ENCODE results near the gene ITPR1. TPM values are rescaled to one million over a fixed set of nuclear protein-coding genes. Genes with fewer than 3 reads are reported as not detected.

ITPR1 gene
- total RNA-seq, 2 donors from 2014 or later, result 5.9 TPM

DNA sequence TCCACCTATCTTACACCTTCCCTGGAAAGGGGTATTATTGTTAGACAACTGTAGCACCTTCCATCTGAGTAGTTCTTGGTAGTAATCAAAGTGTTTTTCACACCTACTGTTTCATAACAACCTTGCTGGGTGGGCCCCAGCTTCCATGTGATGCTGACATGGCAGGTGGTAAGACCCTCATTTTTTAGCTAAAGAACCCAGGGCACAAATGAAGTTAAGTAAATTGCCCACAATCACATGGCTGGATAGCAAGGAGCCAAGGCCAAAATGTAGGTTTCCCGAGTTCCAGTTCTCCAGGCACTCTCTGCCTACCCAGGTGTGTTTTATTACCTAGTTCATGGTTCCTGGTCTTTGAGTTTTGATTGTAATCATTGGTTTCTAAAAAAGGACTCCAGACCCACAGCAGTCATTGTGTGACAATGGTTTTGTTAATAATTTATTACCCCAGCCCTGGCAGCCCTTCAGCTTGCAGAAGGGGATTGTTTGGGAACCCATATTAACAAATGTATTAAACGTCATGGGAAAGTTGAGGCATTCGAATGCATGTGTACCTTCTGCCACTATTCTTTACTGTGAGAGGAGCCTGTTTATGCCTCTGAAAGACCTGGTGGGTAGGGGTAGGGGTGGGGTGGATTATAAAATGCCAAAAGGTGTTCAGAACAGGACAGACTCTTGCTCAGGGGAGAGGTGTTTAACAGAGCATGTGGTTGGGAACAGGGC lies 263.9 kb downstream of the ITPR1 start:
- Histone ChIP-seq H3K9ac (ENCODE audit: extremely low read depth, low read length, poor library complexity, severe bottlenecking) (no peak overlapping the region), H3K9me3 (ENCODE audit: control insufficient read depth, low read length) (peaks cover 5% of the 10 kb centered on the region), H3K27ac (ENCODE audit: low read depth, low read length) (no peak overlapping the region), H3K4me3 (ENCODE audit: low read length) (no peak overlapping the region), H3K4me1 (ENCODE audit: control insufficient read depth, insufficient read depth, low read length) (peaks cover 6% of the 10 kb centered on the region), H3K27me3 (ENCODE audit: control insufficient read depth, insufficient read depth, low read length, poor library complexity, severe bottlenecking) (peaks cover 4% of the 10 kb centered on the region), H3K36me3 (ENCODE audit: control insufficient read depth, insufficient read depth, low read length) (no peaks in the 10 kb centered on the region)
- no peaks in the 10 kb centered on the region for H3K36me3 Mint-ChIP-seq (ENCODE audit: low read depth)
- WGBS, 2 experiments (ENCODE audit: insufficient coverage in 1 of 2, insufficient read length in 1 of 2), result 85 to 100% methylated on average over 2 to 3 of the region's 3 CpGs
- TF ChIP-seq, protein P1, sequence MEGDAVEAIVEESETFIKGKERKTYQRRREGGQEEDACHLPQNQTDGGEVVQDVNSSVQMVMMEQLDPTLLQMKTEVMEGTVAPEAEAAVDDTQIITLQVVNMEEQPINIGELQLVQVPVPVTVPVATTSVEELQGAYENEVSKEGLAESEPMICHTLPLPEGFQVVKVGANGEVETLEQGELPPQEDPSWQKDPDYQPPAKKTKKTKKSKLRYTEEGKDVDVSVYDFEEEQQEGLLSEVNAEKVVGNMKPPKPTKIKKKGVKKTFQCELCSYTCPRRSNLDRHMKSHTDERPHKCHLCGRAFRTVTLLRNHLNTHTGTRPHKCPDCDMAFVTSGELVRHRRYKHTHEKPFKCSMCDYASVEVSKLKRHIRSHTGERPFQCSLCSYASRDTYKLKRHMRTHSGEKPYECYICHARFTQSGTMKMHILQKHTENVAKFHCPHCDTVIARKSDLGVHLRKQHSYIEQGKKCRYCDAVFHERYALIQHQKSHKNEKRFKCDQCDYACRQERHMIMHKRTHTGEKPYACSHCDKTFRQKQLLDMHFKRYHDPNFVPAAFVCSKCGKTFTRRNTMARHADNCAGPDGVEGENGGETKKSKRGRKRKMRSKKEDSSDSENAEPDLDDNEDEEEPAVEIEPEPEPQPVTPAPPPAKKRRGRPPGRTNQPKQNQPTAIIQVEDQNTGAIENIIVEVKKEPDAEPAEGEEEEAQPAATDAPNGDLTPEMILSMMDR (conservative IDR thresholded peaks at IDR 0.05), result no peak
- peak overlapping the region; percentile 10 for H3K27ac Mint-ChIP-seq
- no peak overlapping the region for H3K4me3 Mint-ChIP-seq
- peaks cover 19% of the 10 kb centered on the region for H3K27me3 Mint-ChIP-seq (ENCODE audit: insufficient read depth)
- no peak for DNase-seq
- H3K4me1 Mint-ChIP-seq, result peaks cover 25% of the 10 kb centered on the region
- H3K9me3 Mint-ChIP-seq, result peaks cover 2% of the 10 kb centered on the region

DNA sequence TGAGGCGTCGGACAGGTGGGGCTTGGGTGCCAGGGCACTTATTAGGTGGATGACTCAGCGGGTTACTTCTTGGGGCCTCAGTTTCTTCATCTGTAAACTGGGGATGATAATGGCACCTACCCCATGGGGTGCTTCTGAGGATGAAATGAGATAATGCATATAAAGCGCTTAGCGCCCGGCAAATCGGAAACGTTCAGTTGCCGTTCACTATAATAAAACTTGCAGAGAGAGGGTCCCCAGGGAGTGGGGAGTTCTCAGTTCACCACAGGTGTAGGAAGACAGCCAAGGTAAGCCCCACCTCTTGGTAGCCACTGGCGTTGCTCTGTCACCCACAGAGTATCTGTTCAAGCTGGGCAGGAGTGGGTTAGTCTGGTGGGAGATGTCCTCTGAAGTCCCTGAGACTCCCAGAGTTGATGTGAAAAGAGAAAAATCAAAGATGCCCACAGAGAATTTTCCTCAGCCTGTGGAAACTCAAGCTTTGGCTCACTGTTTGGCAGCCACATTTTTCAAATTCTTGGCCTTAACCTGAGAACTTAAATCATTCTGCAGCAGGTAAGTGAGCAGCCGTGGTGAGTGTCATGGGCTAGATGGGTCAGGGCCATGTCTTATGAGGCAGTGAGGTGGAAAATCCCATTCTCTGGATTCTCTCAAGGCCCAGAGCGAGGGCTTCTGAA lies 264.6 kb downstream of the ITPR1 start:
- H3K36me3 ChIP-seq (ENCODE audit: control insufficient read depth, insufficient read depth, low read length), result no peaks in the 10 kb centered on the region
- 84 to 88% methylated on average over 11 to 12 of the region's 12 CpGs for WGBS, 2 experiments (ENCODE audit: insufficient coverage in 1 of 2, insufficient read length in 1 of 2)
- Mint-ChIP-seq H3K4me1 (peaks cover 24% of the 10 kb centered on the region), H3K4me3 (no peak overlapping the region), H3K36me3 (ENCODE audit: low read depth) (no peaks in the 10 kb centered on the region), H3K27me3 (ENCODE audit: insufficient read depth) (peaks cover 18% of the 10 kb centered on the region), H3K27ac (peak overlapping the region; percentile 10), H3K9me3 (peaks cover 2% of the 10 kb centered on the region)
- H3K9ac ChIP-seq (ENCODE audit: extremely low read depth, low read length, poor library complexity, severe bottlenecking), result no peak overlapping the region
- TF ChIP-seq, protein P1 (conservative IDR thresholded peaks at IDR 0.05), result no peak
- H3K27me3 ChIP-seq (ENCODE audit: control insufficient read depth, insufficient read depth, low read length, poor library complexity, severe bottlenecking), result peaks cover 4% of the 10 kb centered on the region
- H3K27ac ChIP-seq (ENCODE audit: low read depth, low read length), result no peak overlapping the region
- peaks cover 6% of the 10 kb centered on the region for H3K4me1 ChIP-seq (ENCODE audit: control insufficient read depth, insufficient read depth, low read length)
- DNase-seq, result no peak
- H3K4me3 ChIP-seq (ENCODE audit: low read length), result no peak overlapping the region
- peaks cover 5% of the 10 kb centered on the region for H3K9me3 ChIP-seq (ENCODE audit: control insufficient read depth, low read length)

DNA sequence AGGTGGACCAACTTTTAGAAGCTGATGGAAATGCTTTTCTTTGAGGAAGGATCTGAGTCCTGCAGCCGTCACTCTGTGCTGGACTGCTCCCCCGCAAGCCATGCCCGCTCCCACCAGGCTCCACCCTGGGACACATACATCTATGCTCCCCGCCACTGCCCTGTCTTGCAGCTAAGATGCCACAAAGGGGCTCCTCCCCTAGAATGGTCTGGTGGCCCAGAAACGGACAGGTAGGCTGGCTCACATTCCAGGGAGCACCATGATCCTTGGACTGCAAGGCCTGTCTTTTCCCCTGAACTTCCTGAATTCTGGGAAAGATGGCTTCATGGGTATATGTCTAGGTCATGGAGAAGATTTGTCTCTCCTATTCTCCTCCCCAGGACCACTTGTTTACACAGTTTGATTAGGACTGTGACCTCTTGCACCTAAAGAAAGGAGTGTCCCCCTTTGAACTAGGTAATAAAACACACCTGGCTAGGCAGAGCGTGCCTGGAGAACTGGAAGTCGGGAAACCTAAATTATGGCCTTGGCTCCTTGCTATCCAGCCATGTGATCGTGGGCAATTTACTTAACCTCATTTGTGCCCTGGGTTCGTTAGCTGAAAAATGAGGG lies 265.2 kb downstream of the ITPR1 start:
- 92 to 95% methylated on average over 5 to 9 of the region's 9 CpGs for WGBS, 2 experiments (ENCODE audit: insufficient coverage in 1 of 2, insufficient read length in 1 of 2)
- H3K4me1 ChIP-seq (ENCODE audit: control insufficient read depth, insufficient read depth, low read length), result peaks cover 6% of the 10 kb centered on the region
- peaks cover 4% of the 10 kb centered on the region for H3K9me3 Mint-ChIP-seq
- H3K4me3 Mint-ChIP-seq, result no peak overlapping the region
- H3K4me1 Mint-ChIP-seq, result peaks cover 24% of the 10 kb centered on the region
- no peak overlapping the region for H3K27ac ChIP-seq (ENCODE audit: low read depth, low read length)
- no peak for DNase-seq
- H3K4me3 ChIP-seq (ENCODE audit: low read length), result no peak overlapping the region
- no peaks in the 10 kb centered on the region for H3K36me3 ChIP-seq (ENCODE audit: control insufficient read depth, insufficient read depth, low read length)
- TF ChIP-seq, protein P1 (conservative IDR thresholded peaks at IDR 0.05), result no peak
- H3K27me3 ChIP-seq (ENCODE audit: control insufficient read depth, insufficient read depth, low read length, poor library complexity, severe bottlenecking), result peaks cover 4% of the 10 kb centered on the region
- H3K27ac Mint-ChIP-seq, result no peak overlapping the region
- no peak overlapping the region for H3K9ac ChIP-seq (ENCODE audit: extremely low read depth, low read length, poor library complexity, severe bottlenecking)
- H3K36me3 Mint-ChIP-seq (ENCODE audit: low read depth), result no peaks in the 10 kb centered on the region
- peaks cover 5% of the 10 kb centered on the region for H3K9me3 ChIP-seq (ENCODE audit: control insufficient read depth, low read length)
- H3K27me3 Mint-ChIP-seq (ENCODE audit: insufficient read depth), result peaks cover 13% of the 10 kb centered on the region
